Measurements from ENCODE around the gene NGLY1. TPM values are rescaled to one million over a fixed set of nuclear protein-coding genes. Genes with fewer than 3 reads are reported as not detected.

NGLY1 gene
- total RNA-seq, 1 donor from 2014 or later: 35.9 TPM

- no peak for DNase-seq (ENCODE audit: missing footprints)
- intact Hi-C loops (cut with DNase I): loop anchor here (5.0 to 10.0 kb wide), 2 partner anchors 68 to 316 kb away; no protein-coding TSS in a partner anchor
- no peak for ATAC-seq
Measured at GRCh38 chr3:25789209-25789595, 6.0 kb upstream of the NGLY1 start.

- intact Hi-C loops (cut with DNase I): loop anchor here (5.0 to 10.0 kb wide), 2 partner anchors 70 to 317 kb away; no protein-coding TSS in a partner anchor
- ATAC-seq: no peak
- no peak for DNase-seq (ENCODE audit: missing footprints)
Measured at GRCh38 chr3:25787689-25788088, 4.4 kb upstream of the NGLY1 start.

- intact Hi-C loops (cut with DNase I): loop anchor here (5.0 to 10.0 kb wide), 2 partner anchors 71 to 319 kb away; no protein-coding TSS in a partner anchor
- no peak for DNase-seq (ENCODE audit: missing footprints)
Measured at GRCh38 chr3:25785826-25786225, 2.6 kb upstream of the NGLY1 start.

GRCh38 chr3:25784971-25785370 lies 1.7 kb upstream of the NGLY1 start:
- intact Hi-C loops (cut with DNase I): loop anchor here (5.0 to 10.0 kb wide), 3 partner anchors 72 to 320 kb away; partner anchors contain the start of gene TOP2B
- DNase-seq (ENCODE audit: missing footprints) (no peak), ATAC-seq (no peak)

More at GRCh38 chr3:25785826-25786225, 2.6 kb upstream of the NGLY1 start:
- ATAC-seq: no peak

- intact Hi-C loops (cut with DNase I): loop anchor here (5.0 to 10.0 kb wide), 2 partner anchors 122 to 321 kb away; partner anchors contain the start of gene TOP2B
- ATAC-seq (peak; percentile 68), DNase-seq (ENCODE audit: missing footprints) (peak; percentile 74)
Measured at GRCh38 chr3:25783661-25784512, 644 bp upstream of the NGLY1 start.

GRCh38 chr3:25782636-25782937 lies 656 bp downstream of the NGLY1 start:
- intact Hi-C loops (cut with DNase I): loop anchor here (5.0 to 10.0 kb wide), 2 partner anchors 120 to 322 kb away; partner anchors contain the start of gene TOP2B
- DNase-seq (ENCODE audit: missing footprints): no peak
- no peak for ATAC-seq

- intact Hi-C loops (cut with DNase I): loop anchor here (5.0 to 10.0 kb wide), 2 partner anchors 120 to 323 kb away; partner anchors contain the start of gene TOP2B
- ATAC-seq (no peak), DNase-seq (ENCODE audit: missing footprints) (no peak)
Measured at GRCh38 chr3:25781758-25782594, 1.3 kb downstream of the NGLY1 start.

- DNase-seq (ENCODE audit: missing footprints) (no peak), ATAC-seq (no peak)
- intact Hi-C loops (cut with DNase I): loop anchor here (5.0 to 10.0 kb wide), 2 partner anchors 119 to 324 kb away; partner anchors contain the start of gene TOP2B
Measured at GRCh38 chr3:25781145-25781757, 2.0 kb downstream of the NGLY1 start.

- intact Hi-C loops (cut with DNase I): loop anchor here (5.0 to 10.0 kb wide), 2 partner anchors 118 to 324 kb away; partner anchors contain the start of gene TOP2B
- DNase-seq (ENCODE audit: missing footprints) (no peak), ATAC-seq (no peak)
Measured at GRCh38 chr3:25780618-25781017, 2.6 kb downstream of the NGLY1 start.

- ATAC-seq (no peak), DNase-seq (ENCODE audit: missing footprints) (no peak)
- intact Hi-C loops (cut with DNase I): no loop called here
Measured at GRCh38 chr3:25775936-25776335, 7.3 kb downstream of the NGLY1 start.

- intact Hi-C loops (cut with DNase I): loop anchor here (10.0 kb wide), 1 partner anchor 144 kb away; no protein-coding TSS in a partner anchor
- ATAC-seq (no peak), DNase-seq (ENCODE audit: missing footprints) (no peak)
Measured at GRCh38 chr3:25768851-25769250, 14.4 kb downstream of the NGLY1 start.

GRCh38 chr3:25751725-25752124 lies 31.5 kb downstream of the NGLY1 start:
- DNase-seq (ENCODE audit: missing footprints) (no peak), ATAC-seq (no peak)
- intact Hi-C loops (cut with DNase I): no loop called here

GRCh38 chr3:25751048-25751447 lies 32.2 kb downstream of the NGLY1 start:
- ATAC-seq (no peak), DNase-seq (ENCODE audit: missing footprints) (no peak)
- intact Hi-C loops (cut with DNase I): no loop called here

GRCh38 chr3:25749031-25749581 lies 34.1 kb downstream of the NGLY1 start:
- DNase-seq (ENCODE audit: missing footprints): no peak
- intact Hi-C loops (cut with DNase I): no loop called here
- ATAC-seq: no peak

GRCh38 chr3:25748189-25748588 lies 35.1 kb downstream of the NGLY1 start:
- intact Hi-C loops (cut with DNase I): no loop called here
- ATAC-seq (no peak), DNase-seq (ENCODE audit: missing footprints) (no peak)

GRCh38 chr3:25747033-25747432 lies 36.2 kb downstream of the NGLY1 start:
- ATAC-seq (no peak), DNase-seq (ENCODE audit: missing footprints) (no peak)
- intact Hi-C loops (cut with DNase I): no loop called here

- DNase-seq (ENCODE audit: missing footprints) (no peak), ATAC-seq (no peak)
- intact Hi-C loops (cut with DNase I): no loop called here
Measured at GRCh38 chr3:25744470-25744869, 38.8 kb downstream of the NGLY1 start.

- intact Hi-C loops (cut with DNase I): no loop called here
- no peak for DNase-seq (ENCODE audit: missing footprints)
- no peak for ATAC-seq
Measured at GRCh38 chr3:25728101-25728500, 55.1 kb downstream of the NGLY1 start.

Measured in Right ventricle myocardium inferior (tissue), 1 donor.